ENCODE measurements around the gene CLSTN2. TPM values are rescaled to one million over a fixed set of nuclear protein-coding genes. Genes with fewer than 3 reads are reported as not detected.

Gene CLSTN2
- total and polyA plus RNA-seq, 12 donors, result 0.67 to 17.8 (median 5.3) TPM

DNA sequence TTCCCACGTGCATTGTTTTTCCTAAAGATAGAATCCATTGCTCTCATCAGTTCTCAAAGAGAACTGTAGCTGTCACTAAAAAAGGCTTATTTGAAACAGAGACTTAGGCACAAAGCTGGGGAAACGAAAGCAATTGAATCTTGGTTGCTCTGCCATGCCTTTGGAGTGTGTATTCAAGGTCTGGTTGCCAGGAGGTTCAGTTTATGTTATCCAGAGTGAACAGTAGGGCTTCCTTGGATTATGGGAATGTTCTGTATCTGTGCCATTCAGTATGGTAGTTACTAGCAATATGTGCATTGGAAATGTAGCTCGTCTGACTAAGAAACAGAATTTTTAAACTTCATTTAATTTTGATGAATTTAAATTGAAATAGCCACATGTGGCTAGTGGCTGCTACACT lies 50.6 kb downstream of the CLSTN2 start:
- Histone ChIP-seq H3K4me1 (replicated peaks in 1 of 2) (no peaks in the 10 kb centered on the region), H3K9me3 (replicated peaks in 1 of 3) (no peaks in the 10 kb centered on the region), H3K36me3 (replicated peaks in 1 of 2) (no peaks in the 10 kb centered on the region), H3K27me3 (no peaks in the 10 kb centered on the region), H3K4me3 (no peak overlapping the region), H3K27ac (no peak overlapping the region)
- TF ChIP-seq POLR2A (IDR thresholded peaks at IDR 0.05), result no peak
- TF ChIP-seq, protein P1, sequence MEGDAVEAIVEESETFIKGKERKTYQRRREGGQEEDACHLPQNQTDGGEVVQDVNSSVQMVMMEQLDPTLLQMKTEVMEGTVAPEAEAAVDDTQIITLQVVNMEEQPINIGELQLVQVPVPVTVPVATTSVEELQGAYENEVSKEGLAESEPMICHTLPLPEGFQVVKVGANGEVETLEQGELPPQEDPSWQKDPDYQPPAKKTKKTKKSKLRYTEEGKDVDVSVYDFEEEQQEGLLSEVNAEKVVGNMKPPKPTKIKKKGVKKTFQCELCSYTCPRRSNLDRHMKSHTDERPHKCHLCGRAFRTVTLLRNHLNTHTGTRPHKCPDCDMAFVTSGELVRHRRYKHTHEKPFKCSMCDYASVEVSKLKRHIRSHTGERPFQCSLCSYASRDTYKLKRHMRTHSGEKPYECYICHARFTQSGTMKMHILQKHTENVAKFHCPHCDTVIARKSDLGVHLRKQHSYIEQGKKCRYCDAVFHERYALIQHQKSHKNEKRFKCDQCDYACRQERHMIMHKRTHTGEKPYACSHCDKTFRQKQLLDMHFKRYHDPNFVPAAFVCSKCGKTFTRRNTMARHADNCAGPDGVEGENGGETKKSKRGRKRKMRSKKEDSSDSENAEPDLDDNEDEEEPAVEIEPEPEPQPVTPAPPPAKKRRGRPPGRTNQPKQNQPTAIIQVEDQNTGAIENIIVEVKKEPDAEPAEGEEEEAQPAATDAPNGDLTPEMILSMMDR (IDR thresholded peaks at IDR 0.05), result no peak
- intact Hi-C loops (cut with DNase I), result no loop called here
- WGBS, 4 donors, result 51 to 65% (median 64%) methylated on average over 3 of the region's 3 CpGs
- no peak for DNase-seq

DNA sequence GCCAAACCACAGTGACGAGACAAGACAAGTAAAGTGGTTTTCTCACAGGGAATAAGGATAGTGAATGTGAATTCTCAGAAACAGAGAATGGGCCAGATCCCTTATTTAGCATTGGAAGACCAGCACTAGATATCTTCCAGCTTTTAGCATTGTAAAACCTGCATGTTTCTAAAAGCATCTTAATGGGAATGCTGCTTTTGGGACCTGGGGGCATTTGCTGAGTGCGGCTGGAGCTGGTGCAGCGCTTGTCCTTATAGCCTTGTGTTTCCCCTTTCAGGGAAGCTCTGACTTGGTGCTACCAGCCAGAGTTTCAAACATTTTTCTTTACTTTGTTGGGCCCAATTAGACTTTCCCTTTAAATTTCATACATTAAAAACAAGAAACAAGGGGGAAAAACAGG lies 52.9 kb downstream of the CLSTN2 start:
- H3K4me1 ChIP-seq (replicated peaks in 1 of 2), result no peaks in the 10 kb centered on the region
- intact Hi-C loops (cut with DNase I), result no loop called here
- H3K27me3 ChIP-seq, result no peaks in the 10 kb centered on the region
- no peaks in the 10 kb centered on the region for H3K9me3 ChIP-seq (replicated peaks in 1 of 3)
- 85 to 96% (median 92%) methylated on average over 3 of the region's 3 CpGs for whole genome bisulfite sequencing, 4 donors
- DNase-seq, result no peak
- H3K4me3 ChIP-seq, result no peak overlapping the region
- H3K36me3 ChIP-seq (replicated peaks in 1 of 2), result no peaks in the 10 kb centered on the region
- H3K27ac ChIP-seq, result no peak overlapping the region
- TF ChIP-seq, protein P1 (IDR thresholded peaks at IDR 0.05), result no peak
- no peak for TF ChIP-seq POLR2A (IDR thresholded peaks at IDR 0.05)

DNA sequence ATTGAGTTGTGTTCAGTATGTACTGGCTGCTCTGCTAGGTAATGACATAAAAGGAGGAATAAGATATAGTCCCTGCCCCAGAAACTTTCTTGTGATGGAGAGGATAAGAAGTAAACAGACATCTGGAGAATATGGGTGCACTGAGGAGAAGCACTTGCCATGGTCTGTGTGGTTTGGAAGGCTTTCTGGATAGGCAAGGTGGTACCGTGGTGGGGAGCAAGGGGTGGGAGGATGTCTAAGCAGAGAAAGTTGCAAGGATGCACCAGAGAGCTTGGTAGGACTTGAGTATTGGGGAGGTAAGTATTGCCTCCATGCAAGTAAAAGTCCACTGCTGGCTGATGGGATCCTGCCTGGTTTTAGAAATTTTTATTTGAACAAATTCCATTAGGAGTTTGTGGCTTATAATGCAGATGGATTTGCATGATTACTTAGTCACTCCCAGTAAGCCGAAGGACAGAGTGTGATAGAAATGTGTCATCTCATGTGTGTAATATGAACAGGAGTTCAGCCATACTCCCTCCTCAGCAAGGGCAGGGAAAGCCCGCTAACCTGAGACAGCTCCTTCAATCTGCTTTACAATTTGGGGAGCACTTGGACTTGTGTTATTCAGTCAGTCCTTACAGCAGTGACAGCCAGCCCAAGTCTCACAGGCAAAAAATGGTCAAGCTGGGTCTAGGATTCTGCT lies 53.6 kb downstream of the CLSTN2 start:
- 79 to 92% (median 89%) methylated on average over 2 to 3 of the region's 3 CpGs for WGBS, 4 donors
- H3K27ac ChIP-seq, result no peak overlapping the region
- H3K27me3 ChIP-seq, result no peaks in the 10 kb centered on the region
- no peaks in the 10 kb centered on the region for H3K4me1 ChIP-seq (replicated peaks in 1 of 2)
- H3K4me3 ChIP-seq, result no peak overlapping the region
- intact Hi-C loops (cut with DNase I), result no loop called here
- no peaks in the 10 kb centered on the region for H3K36me3 ChIP-seq (replicated peaks in 1 of 2)
- TF ChIP-seq, protein P1 (IDR thresholded peaks at IDR 0.05), result no peak
- TF ChIP-seq POLR2A (IDR thresholded peaks at IDR 0.05), result no peak
- no peaks in the 10 kb centered on the region for H3K9me3 ChIP-seq (replicated peaks in 1 of 3)
- DNase-seq, result no peak

DNA sequence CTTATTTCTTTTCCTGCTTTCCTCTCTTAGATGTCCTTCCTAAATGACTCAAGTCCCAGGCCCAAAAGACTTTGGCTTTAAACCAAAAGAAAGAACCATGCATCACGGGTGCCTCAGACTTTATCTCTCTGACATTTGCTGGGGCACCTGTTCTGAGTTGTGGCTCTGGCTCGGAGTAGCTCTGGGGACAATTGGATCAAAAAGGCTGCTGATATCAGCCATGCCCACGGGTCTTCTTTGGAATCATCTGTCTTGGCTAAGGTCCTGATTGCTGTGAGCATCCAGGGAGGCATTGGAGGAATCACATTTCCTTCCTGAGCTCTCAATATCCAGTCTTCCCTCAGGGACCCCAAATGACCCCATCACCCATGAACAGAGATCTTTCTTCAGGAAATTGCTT lies 59.9 kb downstream of the CLSTN2 start:
- Histone ChIP-seq H3K9me3 (replicated peaks in 1 of 3) (no peaks in the 10 kb centered on the region), H3K27me3 (no peaks in the 10 kb centered on the region), H3K36me3 (replicated peaks in 1 of 2) (no peaks in the 10 kb centered on the region), H3K27ac (no peak overlapping the region), H3K4me3 (no peak overlapping the region), H3K4me1 (replicated peaks in 1 of 2) (no peaks in the 10 kb centered on the region)
- DNase-seq, result peak in 1 of 7 donors; percentile 68
- TF ChIP-seq, protein P1 (IDR thresholded peaks at IDR 0.05), result no peak
- no peak for TF ChIP-seq POLR2A (IDR thresholded peaks at IDR 0.05)
- intact Hi-C loops (cut with DNase I), result no loop called here
- WGBS, 4 donors, result 25 to 36% (median 29%) methylated on average over 3 of the region's 3 CpGs
